CD4-positive, alpha-beta T cell treated with Interferon gamma for 1 hour (primary cell): ENCODE data around the gene GAD1.

Experiments
- DNase-seq: peaks from one replicate; pipeline ENCODE4 v3.0.0-alpha.2; 2020

Gene GAD1

GRCh38 chr2:170818036-170818751, 1.5 kb downstream of the GAD1 start:
- DNase-seq, result no peak

- no peak for DNase-seq
Measured at GRCh38 chr2:170818752-170819470, 2.2 kb downstream of the GAD1 start.

GRCh38 chr2:170819680-170820664, 3.3 kb downstream of the GAD1 start:
- DNase-seq, result no peak

- DNase-seq, result no peak
Measured at GRCh38 chr2:170820757-170821530, 4.3 kb downstream of the GAD1 start.

GRCh38 chr2:170821531-170822289, 5.0 kb downstream of the GAD1 start:
- no peak for DNase-seq

- no peak for DNase-seq
Measured at GRCh38 chr2:170822290-170823087, 5.8 kb downstream of the GAD1 start.

- no peak for DNase-seq
Measured at GRCh38 chr2:170823088-170823897, 6.6 kb downstream of the GAD1 start.

- no peak for DNase-seq
Measured at GRCh38 chr2:170823898-170824215, 7.2 kb downstream of the GAD1 start.

- no peak for DNase-seq
Measured at GRCh38 chr2:170824526-170825015, 7.9 kb downstream of the GAD1 start.

GRCh38 chr2:170827841-170828532, 11.3 kb downstream of the GAD1 start:
- no peak for DNase-seq

GRCh38 chr2:170828533-170828916, 11.8 kb downstream of the GAD1 start:
- no peak for DNase-seq

- DNase-seq, result no peak
Measured at GRCh38 chr2:170829036-170829435, 12.3 kb downstream of the GAD1 start.

- no peak for DNase-seq
Measured at GRCh38 chr2:170830166-170830565, 13.5 kb downstream of the GAD1 start.

- DNase-seq, result no peak
Measured at GRCh38 chr2:170831115-170831514, 14.4 kb downstream of the GAD1 start.

GRCh38 chr2:170836027-170836426, 19.3 kb downstream of the GAD1 start:
- DNase-seq, result no peak

GRCh38 chr2:170840717-170841210, 24.1 kb downstream of the GAD1 start:
- DNase-seq, result no peak

GRCh38 chr2:170842785-170843184, 26.1 kb downstream of the GAD1 start:
- no peak for DNase-seq

GRCh38 chr2:170843656-170844055, 27.0 kb downstream of the GAD1 start:
- DNase-seq, result no peak

GRCh38 chr2:170845343-170845742, 28.7 kb downstream of the GAD1 start:
- DNase-seq, result no peak
